Coronary artery (tissue), 2 donors: ENCODE results near the gene NUDT3.
"Not testable (repeated sequence)": the region's sequence is repeated elsewhere in the genome, so short reads cannot be mapped to it uniquely, and the experiment has no call there.

Experiments used
- DNase-seq: peaks from one replicate; pipeline ENCODE4 v3.0.0-alpha.2; 2017; ENCODE audit warnings: low spot score
- H3K27ac ChIP-seq, 2 donors: fragments of 200-600 bp; sonication (generic); one replicate each; pipeline ENCODE4 v1.5.1; 2016 to 2019
- H3K4me3 ChIP-seq: fragments of 200-600 bp; sonication (generic); 2 replicates; pipeline ENCODE4 v1.5.1; 2016; ENCODE audit warnings: mild to moderate bottlenecking, moderate library complexity
- TF ChIP-seq, protein P1 (sequence below): fragments of 200-600 bp; sonication (generic); IDR thresholded peaks from one replicate; pipeline ENCODE4 v1.5.1; 2019; ENCODE audit warnings: antibody characterized with exemption

The NUDT3 gene

DNA sequence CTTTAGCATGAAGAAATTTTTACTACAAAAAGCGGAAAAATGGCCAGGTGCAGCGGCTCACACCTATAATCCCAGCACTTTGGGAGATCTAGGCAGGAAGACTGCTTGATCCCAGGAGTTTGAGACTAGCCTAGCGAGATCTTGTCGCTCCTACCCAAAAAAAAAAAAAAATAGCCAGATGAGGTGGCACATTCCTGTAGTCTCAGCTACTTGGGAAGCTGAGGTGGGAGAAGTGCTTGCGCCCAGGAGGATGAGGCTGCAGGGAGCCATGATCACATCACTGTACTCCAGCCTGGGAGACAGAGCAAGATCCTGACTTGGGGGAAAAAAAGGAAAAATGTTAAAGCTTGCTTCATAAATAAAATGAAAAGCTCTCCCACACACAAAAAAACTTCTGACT, 14.5 kb downstream of the NUDT3 start:
- no peak overlapping the region for H3K27ac ChIP-seq
- no peak for DNase-seq
- TF ChIP-seq, protein P1, sequence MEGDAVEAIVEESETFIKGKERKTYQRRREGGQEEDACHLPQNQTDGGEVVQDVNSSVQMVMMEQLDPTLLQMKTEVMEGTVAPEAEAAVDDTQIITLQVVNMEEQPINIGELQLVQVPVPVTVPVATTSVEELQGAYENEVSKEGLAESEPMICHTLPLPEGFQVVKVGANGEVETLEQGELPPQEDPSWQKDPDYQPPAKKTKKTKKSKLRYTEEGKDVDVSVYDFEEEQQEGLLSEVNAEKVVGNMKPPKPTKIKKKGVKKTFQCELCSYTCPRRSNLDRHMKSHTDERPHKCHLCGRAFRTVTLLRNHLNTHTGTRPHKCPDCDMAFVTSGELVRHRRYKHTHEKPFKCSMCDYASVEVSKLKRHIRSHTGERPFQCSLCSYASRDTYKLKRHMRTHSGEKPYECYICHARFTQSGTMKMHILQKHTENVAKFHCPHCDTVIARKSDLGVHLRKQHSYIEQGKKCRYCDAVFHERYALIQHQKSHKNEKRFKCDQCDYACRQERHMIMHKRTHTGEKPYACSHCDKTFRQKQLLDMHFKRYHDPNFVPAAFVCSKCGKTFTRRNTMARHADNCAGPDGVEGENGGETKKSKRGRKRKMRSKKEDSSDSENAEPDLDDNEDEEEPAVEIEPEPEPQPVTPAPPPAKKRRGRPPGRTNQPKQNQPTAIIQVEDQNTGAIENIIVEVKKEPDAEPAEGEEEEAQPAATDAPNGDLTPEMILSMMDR: no peak
- no peak overlapping the region for H3K4me3 ChIP-seq

DNA sequence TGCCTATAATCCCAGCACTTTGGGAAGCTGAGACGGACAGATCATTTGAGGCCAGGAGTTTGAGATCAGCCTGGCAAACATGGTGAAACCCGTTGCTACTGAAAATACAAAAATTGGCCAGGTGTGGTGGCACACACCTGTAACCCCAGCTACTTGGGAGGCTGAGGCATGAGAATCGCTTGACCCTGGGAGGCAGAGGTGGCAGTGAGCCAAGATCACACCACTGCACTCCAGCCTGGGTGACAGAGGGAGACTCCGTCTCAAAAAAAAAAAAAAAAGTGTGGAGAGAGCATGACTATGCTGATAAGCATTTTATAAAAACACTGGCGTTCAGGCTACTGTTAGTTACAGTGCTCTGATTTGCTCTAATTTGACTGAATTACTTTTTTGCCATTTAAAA, 14.9 kb downstream of the NUDT3 start:
- DNase-seq, H3K27ac ChIP-seq, H3K4me3 ChIP-seq: not testable (repeated sequence)

DNA sequence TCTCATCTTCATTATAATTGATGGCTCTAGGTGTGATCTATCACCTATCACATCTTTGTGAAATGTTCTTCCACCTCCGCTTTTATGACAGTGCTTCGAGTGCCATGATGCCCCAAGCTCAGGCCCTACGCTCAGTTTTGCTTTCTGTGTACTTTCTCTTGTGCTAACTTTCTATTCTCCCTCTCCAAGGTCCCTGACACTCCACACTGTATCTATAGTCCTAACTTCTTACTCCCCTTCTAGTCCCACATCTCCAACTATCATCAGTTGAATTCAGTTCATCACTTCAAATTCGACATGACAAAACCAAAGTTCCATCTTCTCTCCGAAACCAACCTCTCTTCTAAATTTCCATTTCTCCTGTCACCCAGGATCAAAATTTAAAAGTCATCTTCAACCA, 16.6 kb downstream of the NUDT3 start:
- no peak for DNase-seq
- Histone ChIP-seq H3K4me3 (no peak overlapping the region), H3K27ac (no peak overlapping the region)
- TF ChIP-seq, protein P1: no peak

DNA sequence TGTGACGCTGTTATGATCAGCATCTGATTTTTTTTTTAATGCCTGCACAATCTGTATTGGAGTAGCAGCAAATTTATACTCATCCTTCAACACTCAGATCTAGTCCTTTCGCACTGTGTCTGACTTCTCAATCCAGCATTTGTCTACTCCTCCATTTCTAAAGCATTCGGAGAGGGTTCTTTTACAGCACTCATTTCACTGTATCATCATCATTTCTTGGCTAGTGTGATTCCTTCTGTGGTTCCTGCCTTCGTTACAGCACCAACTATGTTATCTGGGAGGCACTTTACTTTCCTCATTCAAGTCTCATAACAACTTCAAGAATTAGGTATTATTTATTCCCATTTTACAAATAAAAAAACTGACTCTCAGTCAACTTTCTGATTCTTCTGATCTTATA, 18.0 kb downstream of the NUDT3 start:
- DNase-seq: no peak
- Histone ChIP-seq H3K27ac (no peak overlapping the region), H3K4me3 (no peak overlapping the region)
- TF ChIP-seq, protein P1: no peak

DNA sequence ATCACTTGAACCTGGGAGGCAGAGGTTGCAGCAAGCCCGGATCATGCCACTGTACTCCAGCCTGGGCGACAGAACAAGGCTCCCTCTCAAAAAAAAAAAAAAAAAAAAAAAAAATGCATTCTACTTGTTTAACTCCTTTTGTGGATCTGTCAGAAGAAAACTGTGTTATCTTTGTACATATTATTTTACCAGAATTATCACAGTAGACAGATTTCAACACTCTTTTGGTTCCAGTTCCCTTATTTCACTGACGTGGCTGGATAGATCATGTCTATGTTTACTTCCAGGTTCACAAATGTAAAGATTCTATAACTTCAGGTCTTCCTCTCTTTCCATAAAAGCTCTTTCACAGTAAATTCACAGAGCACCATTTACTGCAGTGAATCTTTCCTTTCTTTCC, 18.4 kb downstream of the NUDT3 start:
- TF ChIP-seq, protein P1: no peak
- no peak for DNase-seq
- Histone ChIP-seq H3K27ac (no peak overlapping the region), H3K4me3 (no peak overlapping the region)

DNA sequence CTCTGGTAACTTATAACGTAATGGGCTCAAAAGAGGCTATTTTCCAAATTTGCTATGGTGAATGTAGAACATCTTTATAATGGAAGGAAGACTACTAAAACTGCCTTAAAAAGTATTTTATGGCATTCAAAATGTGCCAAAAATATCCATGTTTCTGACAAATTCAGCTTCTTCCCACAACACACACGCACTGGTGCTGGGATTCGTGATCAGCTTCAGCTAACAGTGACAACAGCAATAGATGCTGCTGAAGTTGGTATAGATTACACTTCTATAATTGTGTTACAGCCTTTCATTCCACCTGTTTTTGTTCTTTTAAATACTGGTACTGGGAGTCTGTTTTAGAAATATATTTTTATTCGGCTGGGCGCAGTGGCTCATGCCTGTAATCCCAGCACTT, 19.0 kb downstream of the NUDT3 start:
- TF ChIP-seq, protein P1: no peak
- H3K27ac ChIP-seq: no peak overlapping the region
- H3K4me3 ChIP-seq: no peak overlapping the region
- no peak for DNase-seq

DNA sequence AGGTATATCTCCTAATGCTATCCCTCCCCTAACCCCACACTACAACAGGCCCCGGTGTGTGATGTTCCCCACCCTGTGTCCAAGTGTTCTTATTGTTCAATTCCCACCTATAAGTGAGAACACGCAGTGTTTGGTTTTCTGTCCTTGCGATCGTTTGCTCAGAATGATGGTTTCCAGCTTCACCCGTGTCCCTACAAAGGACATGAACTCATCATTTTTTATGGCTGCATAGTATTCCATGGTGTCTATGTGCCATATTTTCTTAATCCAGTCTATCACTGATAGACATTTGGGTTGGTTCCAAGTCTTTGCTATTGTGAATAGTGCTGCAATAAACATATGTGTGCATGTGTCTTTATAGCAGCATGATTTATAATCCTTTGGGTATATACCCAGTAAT, 20.6 kb downstream of the NUDT3 start:
- H3K4me3 ChIP-seq, DNase-seq, H3K27ac ChIP-seq: not testable (repeated sequence)

DNA sequence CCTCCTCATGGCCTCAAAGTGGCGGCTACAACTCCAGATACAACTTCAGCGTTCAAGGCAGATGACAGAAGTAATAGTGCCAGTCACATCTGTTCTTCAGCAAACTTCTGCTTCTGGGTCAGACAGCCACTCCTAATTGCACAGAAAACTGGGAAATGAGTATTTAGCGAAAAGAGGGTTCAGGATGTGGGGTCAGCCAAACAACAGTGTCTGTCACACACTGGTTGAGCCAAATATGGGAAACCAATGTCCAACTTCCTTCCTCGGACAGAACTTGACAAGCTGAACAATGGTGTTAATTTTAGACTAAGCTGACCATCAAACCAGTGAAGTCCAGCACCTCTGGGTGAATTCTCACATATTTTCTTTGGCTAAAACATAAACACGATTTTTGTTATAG, 22.1 kb downstream of the NUDT3 start:
- TF ChIP-seq, protein P1: no peak
- no peak for DNase-seq
- H3K4me3 ChIP-seq: no peak overlapping the region
- H3K27ac ChIP-seq: peak overlapping the region in 1 of 2 donors; percentile 31
